ENCODE measurements around the gene PRKRIP1. TPM values are rescaled to one million over a fixed set of nuclear protein-coding genes. Genes with fewer than 3 reads are reported as not detected.
"Not testable (repeated sequence)": the region's sequence is repeated elsewhere in the genome, so short reads cannot be mapped to it uniquely, and the experiment has no call there.

The PRKRIP1 gene
- total RNA-seq, 1 experiment from 2014 or later: 38.8 TPM

GRCh38 chr7:102473271-102473991, 77.3 kb downstream of the PRKRIP1 start:
- H3K4ac ChIP-seq (ENCODE audit: low read depth, low read length): no peak overlapping the region
- no peak overlapping the region for H4K5ac ChIP-seq (ENCODE audit: insufficient read length, low read depth, low read length)
- H3K79me2 ChIP-seq (ENCODE audit: insufficient read depth, low read length): no peaks in the 10 kb centered on the region
- no peaks in the 10 kb centered on the region for H3K4me1 ChIP-seq (ENCODE audit: insufficient read depth, low read length)
- no CpG with 5 or more reads among the region's 23 CpGs for WGBS (ENCODE audit: extremely low coverage, insufficient read length, low lambda C conversion rate)
- H3T11ph ChIP-seq (ENCODE audit: low read length): no peak overlapping the region
- no peaks in the 10 kb centered on the region for H3K4me1 Mint-ChIP-seq
- H3K9me3 ChIP-seq (ENCODE audit: control insufficient read depth, low read depth, low read length): no peaks in the 10 kb centered on the region
- no peak overlapping the region for H2BK20ac ChIP-seq (ENCODE audit: low read depth, low read length, poor library complexity, severe bottlenecking)
- no peak overlapping the region for H4K8ac ChIP-seq (replicated peaks; ENCODE audit: insufficient read length, low read depth, low read length)
- no peak for TF ChIP-seq CTCF (conservative IDR thresholded peaks at IDR 0.05)
- H2AK5ac ChIP-seq (ENCODE audit: insufficient read length, low read length): no peak overlapping the region
- no peak overlapping the region for H2BK12ac ChIP-seq (ENCODE audit: insufficient read length, low read depth, low read length)
- no peak overlapping the region for H3K4me2 ChIP-seq (ENCODE audit: insufficient read depth, insufficient read length, low read length)
- H2BK120ac ChIP-seq (ENCODE audit: low read depth, low read length, poor library complexity, severe bottlenecking): no peak overlapping the region
- no peaks in the 10 kb centered on the region for H3K23me2 ChIP-seq (ENCODE audit: insufficient read length, low read depth, low read length, poor library complexity, severe bottlenecking)
- H3K9ac ChIP-seq (ENCODE audit: extremely low read depth, insufficient read length, low read length): no peak overlapping the region
- no peak overlapping the region for H3K27ac ChIP-seq (ENCODE audit: insufficient read length, low read depth, low read length)
- no peaks in the 10 kb centered on the region for H4K20me1 ChIP-seq (ENCODE audit: control insufficient read depth, insufficient read depth, insufficient read length)
- H3K27me3 Mint-ChIP-seq (ENCODE audit: low read depth): no peaks in the 10 kb centered on the region
- H3K14ac ChIP-seq (ENCODE audit: insufficient read depth, low read length): no peak overlapping the region
- H3K79me1 ChIP-seq (ENCODE audit: insufficient read depth, low read depth, low read length, poor library complexity, severe bottlenecking): no peaks in the 10 kb centered on the region
- no peaks in the 10 kb centered on the region for H3K27me3 ChIP-seq (ENCODE audit: insufficient read depth, low read length)
- no peaks in the 10 kb centered on the region for H3K9me3 Mint-ChIP-seq
- H3K56ac ChIP-seq (ENCODE audit: insufficient read length, low read depth, low read length): no peak overlapping the region
- no peak overlapping the region; a peak in 1 of 7 replicates for H3K27ac Mint-ChIP-seq
- H3K4me3 Mint-ChIP-seq: no peak overlapping the region; a peak in 1 of 5 replicates
- no peak overlapping the region for H4K91ac ChIP-seq (ENCODE audit: insufficient read length, low read depth, low read length)
- no peak overlapping the region for H2AFZ ChIP-seq (ENCODE audit: low read length)
- no peak overlapping the region for H2BK5ac ChIP-seq (ENCODE audit: insufficient read length, low read length)
- no peak overlapping the region for H3K18ac ChIP-seq (ENCODE audit: insufficient read length, low read depth, low read length)
- no peak overlapping the region for H3K23ac ChIP-seq (ENCODE audit: insufficient read length, low read depth, low read length)
- H3K36me3 Mint-ChIP-seq (ENCODE audit: insufficient read depth in 1 of 3, low read depth in 3 of 3): peaks cover 14 to 25% (median 19%) of the 10 kb centered on the region in 3 experiments; a peak in 6 of 7 replicates
- no peak overlapping the region for H2BK15ac ChIP-seq (ENCODE audit: low read depth, low read length)
- no peak for DNase-seq

- H3K56ac ChIP-seq (ENCODE audit: insufficient read length, low read depth, low read length); H2BK20ac ChIP-seq (ENCODE audit: low read depth, low read length, poor library complexity, severe bottlenecking); H3K9me3 Mint-ChIP-seq; H3K14ac ChIP-seq (ENCODE audit: insufficient read depth, low read length); H3K27ac Mint-ChIP-seq; H3K27ac ChIP-seq (ENCODE audit: insufficient read length, low read depth, low read length); H3K4me1 ChIP-seq (ENCODE audit: insufficient read depth, low read length); H3K79me1 ChIP-seq (ENCODE audit: insufficient read depth, low read depth, low read length, poor library complexity, severe bottlenecking); H3K4me1 Mint-ChIP-seq; H4K20me1 ChIP-seq (ENCODE audit: control insufficient read depth, insufficient read depth, insufficient read length); H2AK5ac ChIP-seq (ENCODE audit: insufficient read length, low read length); H4K8ac ChIP-seq (replicated peaks; ENCODE audit: insufficient read length, low read depth, low read length); H2BK120ac ChIP-seq (ENCODE audit: low read depth, low read length, poor library complexity, severe bottlenecking); H3T11ph ChIP-seq (ENCODE audit: low read length); H3K18ac ChIP-seq (ENCODE audit: insufficient read length, low read depth, low read length); H2AFZ ChIP-seq (ENCODE audit: low read length); H3K23me2 ChIP-seq (ENCODE audit: insufficient read length, low read depth, low read length, poor library complexity, severe bottlenecking); H2BK5ac ChIP-seq (ENCODE audit: insufficient read length, low read length); H3K23ac ChIP-seq (ENCODE audit: insufficient read length, low read depth, low read length); H3K79me2 ChIP-seq (ENCODE audit: insufficient read depth, low read length); H2BK15ac ChIP-seq (ENCODE audit: low read depth, low read length); H4K5ac ChIP-seq (ENCODE audit: insufficient read length, low read depth, low read length); H4K91ac ChIP-seq (ENCODE audit: insufficient read length, low read depth, low read length); H3K9me3 ChIP-seq (ENCODE audit: control insufficient read depth, low read depth, low read length); H3K4me2 ChIP-seq (ENCODE audit: insufficient read depth, insufficient read length, low read length); DNase-seq; H3K4ac ChIP-seq (ENCODE audit: low read depth, low read length); H3K4me3 Mint-ChIP-seq; H3K9ac ChIP-seq (ENCODE audit: extremely low read depth, insufficient read length, low read length); H3K27me3 Mint-ChIP-seq (ENCODE audit: low read depth); H3K27me3 ChIP-seq (ENCODE audit: insufficient read depth, low read length); H2BK12ac ChIP-seq (ENCODE audit: insufficient read length, low read depth, low read length): not testable (repeated sequence)
- H3K36me3 Mint-ChIP-seq (ENCODE audit: insufficient read depth in 1 of 3, low read depth in 3 of 3): peaks cover 12 to 20% (median 19%) of the 10 kb centered on the region in 3 experiments; a peak in 6 of 7 replicates
- WGBS (ENCODE audit: extremely low coverage, insufficient read length, low lambda C conversion rate): no CpG with 5 or more reads among the region's 14 CpGs
Observed at GRCh38 chr7:102474116-102474515, 78.0 kb downstream of the PRKRIP1 start.

Measured in H9 (cell line).